ENCODE measurements around the gene KLF13.

Gene KLF13

GRCh38 chr15:31377030-31377429, 50.4 kb downstream of the KLF13 start:
- Histone ChIP-seq H3K27ac (ENCODE audit: low read length) (no peak overlapping the region), H3K36me3 (ENCODE audit: control insufficient read depth, insufficient read depth, low read length) (peaks cover 2% of the 10 kb centered on the region; the same call in 1 of the 2 replicates), H3K4me1 (ENCODE audit: control insufficient read depth, insufficient read depth, low read length) (peaks cover 11% of the 10 kb centered on the region), H3K9me3 (ENCODE audit: control insufficient read depth, insufficient read depth, low read length) (no peaks in the 10 kb centered on the region), H3K4me3 (ENCODE audit: low read length) (no peak overlapping the region), H3K27me3 (ENCODE audit: control insufficient read depth, insufficient read depth, low read length) (no peaks in the 10 kb centered on the region)
- DNase-seq (ENCODE audit: low read depth, low spot score), result no peak
- no CpG with 5 or more reads among the region's 9 CpGs for whole genome bisulfite sequencing (ENCODE audit: insufficient coverage, insufficient read length)

- Histone ChIP-seq H3K27ac (ENCODE audit: low read length) (no peak overlapping the region), H3K4me3 (ENCODE audit: low read length) (no peak overlapping the region), H3K36me3 (ENCODE audit: control insufficient read depth, insufficient read depth, low read length) (peaks cover 2% of the 10 kb centered on the region; the same call in 1 of the 2 replicates), H3K9me3 (ENCODE audit: control insufficient read depth, insufficient read depth, low read length) (no peaks in the 10 kb centered on the region), H3K27me3 (ENCODE audit: control insufficient read depth, insufficient read depth, low read length) (no peaks in the 10 kb centered on the region), H3K4me1 (ENCODE audit: control insufficient read depth, insufficient read depth, low read length) (peaks cover 13% of the 10 kb centered on the region; the same call in 1 of the 2 replicates)
- DNase-seq (ENCODE audit: low read depth, low spot score), result no peak
- WGBS (ENCODE audit: insufficient coverage, insufficient read length), result no CpG with 5 or more reads among the region's 14 CpGs
Observed at GRCh38 chr15:31378363-31378903, 51.8 kb downstream of the KLF13 start.

- Histone ChIP-seq H3K36me3 (ENCODE audit: control insufficient read depth, insufficient read depth, low read length) (peaks cover under 1% of the 10 kb centered on the region; the same call in 1 of the 2 replicates), H3K4me1 (ENCODE audit: control insufficient read depth, insufficient read depth, low read length) (peaks cover 11% of the 10 kb centered on the region; the same call in 1 of the 2 replicates), H3K4me3 (ENCODE audit: low read length) (no peak overlapping the region), H3K27ac (ENCODE audit: low read length) (no peak overlapping the region), H3K27me3 (ENCODE audit: control insufficient read depth, insufficient read depth, low read length) (no peaks in the 10 kb centered on the region), H3K9me3 (ENCODE audit: control insufficient read depth, insufficient read depth, low read length) (no peaks in the 10 kb centered on the region)
- WGBS (ENCODE audit: insufficient coverage, insufficient read length), result no CpG with 5 or more reads among the region's 6 CpGs
- DNase-seq (ENCODE audit: low read depth, low spot score), result no peak
Observed at GRCh38 chr15:31379042-31379441, 52.4 kb downstream of the KLF13 start.

GRCh38 chr15:31379577-31379976, 52.9 kb downstream of the KLF13 start:
- Histone ChIP-seq H3K27me3 (ENCODE audit: control insufficient read depth, insufficient read depth, low read length) (no peaks in the 10 kb centered on the region), H3K4me1 (ENCODE audit: control insufficient read depth, insufficient read depth, low read length) (peaks cover 11% of the 10 kb centered on the region; the same call in 1 of the 2 replicates), H3K4me3 (ENCODE audit: low read length) (no peak overlapping the region), H3K9me3 (ENCODE audit: control insufficient read depth, insufficient read depth, low read length) (no peaks in the 10 kb centered on the region), H3K36me3 (ENCODE audit: control insufficient read depth, insufficient read depth, low read length) (no peaks in the 10 kb centered on the region), H3K27ac (ENCODE audit: low read length) (no peak overlapping the region)
- DNase-seq (ENCODE audit: low read depth, low spot score), result no peak
- no CpG with 5 or more reads among the region's 8 CpGs for WGBS (ENCODE audit: insufficient coverage, insufficient read length)

- no peak for DNase-seq (ENCODE audit: low read depth, low spot score)
- H3K36me3 ChIP-seq (ENCODE audit: control insufficient read depth, insufficient read depth, low read length), result no peaks in the 10 kb centered on the region
- H3K27ac ChIP-seq (ENCODE audit: low read length), result no peak overlapping the region
Observed at GRCh38 chr15:31381801-31382712, 55.4 kb downstream of the KLF13 start.

GRCh38 chr15:31382713-31383045, 56.0 kb downstream of the KLF13 start:
- no CpG with 5 or more reads among the region's 5 CpGs for WGBS (ENCODE audit: insufficient coverage, insufficient read length)

More at GRCh38 chr15:31381801-31382712, 55.4 kb downstream of the KLF13 start:
- Histone ChIP-seq H3K4me3 (ENCODE audit: low read length) (no peak overlapping the region), H3K27me3 (ENCODE audit: control insufficient read depth, insufficient read depth, low read length) (no peaks in the 10 kb centered on the region), H3K4me1 (ENCODE audit: control insufficient read depth, insufficient read depth, low read length) (peaks cover 7% of the 10 kb centered on the region; the same call in 1 of the 2 replicates), H3K9me3 (ENCODE audit: control insufficient read depth, insufficient read depth, low read length) (no peaks in the 10 kb centered on the region)
- WGBS (ENCODE audit: insufficient coverage, insufficient read length), result no CpG with 5 or more reads among the region's 10 CpGs

GRCh38 chr15:31383139-31383538, 56.5 kb downstream of the KLF13 start:
- no peaks in the 10 kb centered on the region for H3K9me3 ChIP-seq (ENCODE audit: control insufficient read depth, insufficient read depth, low read length)
- no CpG with 5 or more reads among the region's 6 CpGs for WGBS (ENCODE audit: insufficient coverage, insufficient read length)
- H3K27ac ChIP-seq (ENCODE audit: low read length), result no peak overlapping the region
- no peak overlapping the region for H3K4me3 ChIP-seq (ENCODE audit: low read length)
- H3K4me1 ChIP-seq (ENCODE audit: control insufficient read depth, insufficient read depth, low read length), result peaks cover 5% of the 10 kb centered on the region; the same call in 1 of the 2 replicates
- no peaks in the 10 kb centered on the region for H3K27me3 ChIP-seq (ENCODE audit: control insufficient read depth, insufficient read depth, low read length)
- DNase-seq (ENCODE audit: low read depth, low spot score), result no peak
- no peaks in the 10 kb centered on the region for H3K36me3 ChIP-seq (ENCODE audit: control insufficient read depth, insufficient read depth, low read length)

More at GRCh38 chr15:31382713-31383045, 56.0 kb downstream of the KLF13 start:
- H3K27me3 ChIP-seq (ENCODE audit: control insufficient read depth, insufficient read depth, low read length), result no peaks in the 10 kb centered on the region
- DNase-seq (ENCODE audit: low read depth, low spot score), result no peak
- H3K27ac ChIP-seq (ENCODE audit: low read length), result no peak overlapping the region
- no peak overlapping the region for H3K4me3 ChIP-seq (ENCODE audit: low read length)
- H3K4me1 ChIP-seq (ENCODE audit: control insufficient read depth, insufficient read depth, low read length), result peaks cover 5% of the 10 kb centered on the region; the same call in 1 of the 2 replicates
- no peaks in the 10 kb centered on the region for H3K9me3 ChIP-seq (ENCODE audit: control insufficient read depth, insufficient read depth, low read length)
- H3K36me3 ChIP-seq (ENCODE audit: control insufficient read depth, insufficient read depth, low read length), result no peaks in the 10 kb centered on the region

- Histone ChIP-seq H3K36me3 (ENCODE audit: control insufficient read depth, insufficient read depth, low read length) (no peaks in the 10 kb centered on the region), H3K27ac (ENCODE audit: low read length) (no peak overlapping the region), H3K4me3 (ENCODE audit: low read length) (no peak overlapping the region), H3K4me1 (ENCODE audit: control insufficient read depth, insufficient read depth, low read length) (peaks cover 5% of the 10 kb centered on the region; the same call in 1 of the 2 replicates), H3K27me3 (ENCODE audit: control insufficient read depth, insufficient read depth, low read length) (no peaks in the 10 kb centered on the region), H3K9me3 (ENCODE audit: control insufficient read depth, insufficient read depth, low read length) (no peaks in the 10 kb centered on the region)
- no peak for DNase-seq (ENCODE audit: low read depth, low spot score)
- no CpG with 5 or more reads among the region's 4 CpGs for WGBS (ENCODE audit: insufficient coverage, insufficient read length)
Observed at GRCh38 chr15:31384568-31384967, 57.9 kb downstream of the KLF13 start.

- Histone ChIP-seq H3K27ac (ENCODE audit: low read length) (no peak overlapping the region), H3K27me3 (ENCODE audit: control insufficient read depth, insufficient read depth, low read length) (no peaks in the 10 kb centered on the region)
- no CpG with 5 or more reads among the region's 3 CpGs for WGBS (ENCODE audit: insufficient coverage, insufficient read length)
Observed at GRCh38 chr15:31385736-31386135, 59.1 kb downstream of the KLF13 start.

GRCh38 chr15:31387092-31387478, 60.5 kb downstream of the KLF13 start:
- H3K4me1 ChIP-seq (ENCODE audit: control insufficient read depth, insufficient read depth, low read length), result peaks cover 6% of the 10 kb centered on the region; the same call in 1 of the 2 replicates
- no CpG with 5 or more reads among the region's 2 CpGs for WGBS (ENCODE audit: insufficient coverage, insufficient read length)
- DNase-seq (ENCODE audit: low read depth, low spot score), result no peak

More at GRCh38 chr15:31385736-31386135, 59.1 kb downstream of the KLF13 start:
- Histone ChIP-seq H3K9me3 (ENCODE audit: control insufficient read depth, insufficient read depth, low read length) (no peaks in the 10 kb centered on the region), H3K36me3 (ENCODE audit: control insufficient read depth, insufficient read depth, low read length) (no peaks in the 10 kb centered on the region), H3K4me1 (ENCODE audit: control insufficient read depth, insufficient read depth, low read length) (peaks cover 5% of the 10 kb centered on the region; the same call in 1 of the 2 replicates), H3K4me3 (ENCODE audit: low read length) (no peak overlapping the region)
- no peak for DNase-seq (ENCODE audit: low read depth, low spot score)

More at GRCh38 chr15:31387092-31387478, 60.5 kb downstream of the KLF13 start:
- H3K27ac ChIP-seq (ENCODE audit: low read length), result no peak overlapping the region
- no peaks in the 10 kb centered on the region for H3K36me3 ChIP-seq (ENCODE audit: control insufficient read depth, insufficient read depth, low read length)
- H3K9me3 ChIP-seq (ENCODE audit: control insufficient read depth, insufficient read depth, low read length), result no peaks in the 10 kb centered on the region
- no peaks in the 10 kb centered on the region for H3K27me3 ChIP-seq (ENCODE audit: control insufficient read depth, insufficient read depth, low read length)
- no peak overlapping the region for H3K4me3 ChIP-seq (ENCODE audit: low read length)

Data from iPS DF 6.9 (cell line).